Ovary (tissue), 9 donors: ENCODE results near the gene IGF2BP1. TPM values are rescaled to one million over a fixed set of nuclear protein-coding genes. Genes with fewer than 3 reads are reported as not detected.
"Not testable (repeated sequence)": the region's sequence is repeated elsewhere in the genome, so short reads cannot be mapped to it uniquely, and the experiment has no call there.

ENCODE experiments used
- DNase-seq, 5 donors: peaks; one replicate each; pipeline ENCODE4 v3.0.0-alpha.2; 2019 to 2020
- H3K27ac ChIP-seq, 2 donors: fragments of 200-600 bp; one replicate each; pipeline versions ENCODE4 v1.5.1 to v1.8.0; 2019 to 2022
- H3K27me3 ChIP-seq: fragments of 200-600 bp; one replicate; pipeline ENCODE4 v1.8.0; 2022
- H3K36me3 ChIP-seq: fragments of 200-600 bp; sonication (generic); one replicate; pipeline ENCODE4 v1.5.1; 2019
- H3K4me1 ChIP-seq: one replicate; pipeline ENCODE4 v1.8.1; 2013; ENCODE audit warnings: mild to moderate bottlenecking, moderate library complexity; ENCODE audit not compliant: insufficient read depth
- H3K4me3 ChIP-seq: fragments of 200-600 bp; sonication (generic); one replicate; pipeline ENCODE4 v1.5.1; 2017
- H3K9me3 ChIP-seq, 2 donors: fragments of 200-600 bp in 1 of 2; sonication (generic) in 1 of 2; one replicate each; pipeline versions ENCODE4 v1.5.1 to v1.8.1; 2013 to 2019; ENCODE audit warnings: mild to moderate bottlenecking in 1 of 2, moderate library complexity in 1 of 2
- CTCF ChIP-seq, 3 donors: fragments of 450-650 bp in 2 of 3; fragments of 200-600 bp in 1 of 3; IDR thresholded peaks; one replicate each; pipeline versions ENCODE4 v1.5.1 to v1.8.0; 2016 to 2022; ENCODE audit warnings: antibody characterized with exemption in 3 of 3, mild to moderate bottlenecking in 1 of 3
- EP300 ChIP-seq: sonication (generic); formaldehyde crosslinking; IDR thresholded peaks from one replicate; pipeline ENCODE4 v1.6.1; 2017; ENCODE audit warnings: antibody characterized with exemption
- POLR2A ChIP-seq: fragments of 450-650 bp; IDR thresholded peaks from one replicate; pipeline ENCODE4 v1.6.1; 2017; ENCODE audit warnings: antibody characterized with exemption, mild to moderate bottlenecking, moderate library complexity
- WGBS, 3 donors: extraction: QIAGEN DNeasy Blood & Tissue Kit in 1 of 3; methylation state at CpG; one replicate each; pipeline versions ENCODE4 v1.1.5 to v1.1.7; 2013 to 2017; 5-methylcytosine and 5-hydroxymethylcytosine counted together
- intact Hi-C, 4 donors: fragments of 100-400 bp; cut with DNase I; formaldehyde crosslinking; loops; one replicate each; pipeline versions ENCODE4 v1.11.0 to v1.15.1; 2022 to 2023
- polyA plus RNA-seq, 2 donors: library from polyadenylated mRNA; stranded (reverse); fragments of 200-250 nt in 1 of 2; fragments of 350-450 nt in 1 of 2; fragmentation: Illumina TruSeq in 1 of 2; extraction: RNeasy Lipid Tissue Mini Kit (QIAGEN cat#74804) in 1 of 2; gene quantifications; one replicate each; pipeline ENCODE4 v1.2.3, GENCODE V29; 2013 to 2014
- total RNA-seq, 7 donors: library from RNA; depleted of rRNA in 2 of 7; stranded (reverse); fragments of >200 nt in 2 of 7; fragmentation: NEBNext Ultra II Directional in 3 of 7; extraction: Animal tissue kit (Norgen Biotek cat#: 25700) in 3 of 7; gene quantifications; one replicate each; pipeline versions ENCODE4 v1.1.0 to v1.2.4, GENCODE V29; 2016 to 2023
- donor health status: DM: no; HTN: no; CAD: no; lungs with moderate emphysema.
- donor health status: DM: no; HTN: no; CAD: no.
- donor health status: Bipolar disorder and iron deficiency.
- donor health status: DM: yes; HTN: yes; CAD: no.
- donor health status: DM: no; HTN: no; CAD: no.
- donor health status: DM: yes; HTN: yes; CAD: no.

Gene IGF2BP1
- total and polyA plus RNA-seq, 9 donors = 0.12 to 1.0 TPM; not detected in 7

GRCh38 chr17:49002331-49002730, 5.1 kb downstream of the IGF2BP1 start:
- DNase-seq = no peak
- Histone ChIP-seq H3K9me3 (no peaks in the 10 kb centered on the region), H3K4me1 (peaks cover 3% of the 10 kb centered on the region), H3K4me3 (no peak overlapping the region), H3K36me3 (no peaks in the 10 kb centered on the region), H3K27ac (no peak overlapping the region), H3K27me3 (no peaks in the 10 kb centered on the region)
- intact Hi-C loops = no loop called here
- TF ChIP-seq EP300 (no peak), CTCF (IDR thresholded peaks at IDR 0.05) (no peak), POLR2A (no peak)
- WGBS, 3 donors = 71 to 75% (median 73%) methylated on average over 2 of the region's 2 CpGs

GRCh38 chr17:49002766-49003165, 5.6 kb downstream of the IGF2BP1 start:
- Histone ChIP-seq H3K36me3 (no peaks in the 10 kb centered on the region), H3K27me3 (no peaks in the 10 kb centered on the region), H3K9me3 (no peaks in the 10 kb centered on the region), H3K4me3 (no peak overlapping the region), H3K27ac (no peak overlapping the region), H3K4me1 (no peaks in the 10 kb centered on the region)
- TF ChIP-seq POLR2A (no peak), EP300 (no peak), CTCF (IDR thresholded peaks at IDR 0.05) (no peak)
- DNase-seq = no peak
- intact Hi-C loops = no loop called here

- no peak for DNase-seq
- H3K27me3 ChIP-seq = no peaks in the 10 kb centered on the region
- no peaks in the 10 kb centered on the region for H3K36me3 ChIP-seq
- H3K4me1 ChIP-seq = no peaks in the 10 kb centered on the region
- no peak overlapping the region for H3K4me3 ChIP-seq
- intact Hi-C loops = no loop called here
- WGBS, 3 donors = 5 to 8% (median 7%) methylated on average over 38 to 39 of the region's 39 CpGs
- no peak overlapping the region for H3K27ac ChIP-seq
- no peak for TF ChIP-seq CTCF (IDR thresholded peaks at IDR 0.05)
- no peak for TF ChIP-seq EP300
- TF ChIP-seq POLR2A = no peak
- H3K9me3 ChIP-seq = no peaks in the 10 kb centered on the region
Observed at GRCh38 chr17:49003557-49004511, 6.6 kb downstream of the IGF2BP1 start.

- no peak overlapping the region for H3K4me3 ChIP-seq
- no peaks in the 10 kb centered on the region for H3K36me3 ChIP-seq
- TF ChIP-seq POLR2A (no peak), EP300 (no peak)
- WGBS, 3 donors = 71 to 79% (median 76%) methylated on average over 2 of the region's 2 CpGs
- H3K27ac ChIP-seq = no peak overlapping the region
- H3K4me1 ChIP-seq = no peaks in the 10 kb centered on the region
- no peaks in the 10 kb centered on the region for H3K27me3 ChIP-seq
- no peak for DNase-seq
- intact Hi-C loops = no loop called here
- no peaks in the 10 kb centered on the region for H3K9me3 ChIP-seq
Observed at GRCh38 chr17:49005140-49005539, 8.0 kb downstream of the IGF2BP1 start.

DNA sequence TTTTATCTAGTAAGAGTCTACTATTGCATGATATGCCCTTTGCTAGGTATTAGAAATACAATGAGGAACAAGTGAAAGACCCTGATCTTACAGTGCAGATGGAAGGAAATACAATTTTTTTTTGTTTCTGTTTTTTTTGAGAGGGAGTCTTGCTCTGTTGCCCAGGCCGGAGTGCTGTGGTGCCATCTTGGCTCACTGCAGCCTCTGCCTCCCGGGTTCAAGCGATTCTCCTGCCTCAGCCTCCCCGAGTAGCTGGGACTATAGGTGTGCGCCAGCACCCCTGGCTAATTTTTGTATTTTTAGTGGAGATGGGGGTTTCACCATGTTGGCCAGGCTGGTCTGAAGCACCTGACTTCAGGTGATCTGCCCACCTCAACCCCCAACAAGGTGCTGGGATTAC, 11.7 kb downstream of the IGF2BP1 start:
- H3K4me3 ChIP-seq, H3K27me3 ChIP-seq, H3K36me3 ChIP-seq, H3K4me1 ChIP-seq, intact Hi-C loops, DNase-seq, H3K9me3 ChIP-seq, H3K27ac ChIP-seq: not testable (repeated sequence)
- 93 to 96% (median 95%) methylated on average over 5 of the region's 5 CpGs for WGBS, 3 donors
